GM12875 (cell line): Measurements from ENCODE around the gene ARHGAP5.
"Not testable (repeated sequence)": the region's sequence is repeated elsewhere in the genome, so short reads cannot be mapped to it uniquely, and the experiment has no call there.

ENCODE experiments used
- H3K4me3 ChIP-seq: one replicate; pipeline ENCODE4 v1.5.1; 2011; ENCODE audit warnings: low read depth, low read length, control low read depth
- CTCF ChIP-seq: IDR thresholded peaks from 2 replicates; pipeline ENCODE4 v1.5.1; 2011; ENCODE audit warnings: low read depth, mild to moderate bottlenecking, control low read depth, inconsistent platforms, low read length, moderate library complexity, borderline replicate concordance; ENCODE audit not compliant: insufficient read depth

ARHGAP5 gene

GRCh38 chr14:32109676-32110547 is 32.8 kb downstream of the ARHGAP5 start:
- H3K4me3 ChIP-seq = no peak overlapping the region
- TF ChIP-seq CTCF = no peak

GRCh38 chr14:32110548-32110896 is 33.4 kb downstream of the ARHGAP5 start:
- no peak for TF ChIP-seq CTCF
- H3K4me3 ChIP-seq = no peak overlapping the region

- TF ChIP-seq CTCF = no peak
- no peak overlapping the region for H3K4me3 ChIP-seq
Observed at GRCh38 chr14:32121536-32121935, 44.4 kb downstream of the ARHGAP5 start.

- H3K4me3 ChIP-seq = no peak overlapping the region
- TF ChIP-seq CTCF = no peak
Observed at GRCh38 chr14:32121948-32122347, 44.8 kb downstream of the ARHGAP5 start.

GRCh38 chr14:32126899-32127730 is 50.0 kb downstream of the ARHGAP5 start:
- H3K4me3 ChIP-seq = not testable (repeated sequence)

GRCh38 chr14:32127731-32128654 is 50.9 kb downstream of the ARHGAP5 start:
- H3K4me3 ChIP-seq = not testable (repeated sequence)

GRCh38 chr14:32128703-32129102 is 51.6 kb downstream of the ARHGAP5 start:
- TF ChIP-seq CTCF = no peak
- H3K4me3 ChIP-seq = no peak overlapping the region
